ENCODE measurements around the gene CEMIP. TPM values are rescaled to one million over a fixed set of nuclear protein-coding genes. Genes with fewer than 3 reads are reported as not detected.

The CEMIP gene
- total and polyA plus RNA-seq, 2 of the 13 experiments (the other 11 are each of a cell fraction or from before 2014, with no cell fraction given): 4.3 to 28.5 TPM

- TF ChIP-seq DDIT3 (CRISPR knock-in tag; IDR thresholded peaks at IDR 0.05) (no peak), ZNF432 (CRISPR knock-in tag; IDR thresholded peaks at IDR 0.05; ENCODE audit: borderline replicate concordance) (no peak), ZNF547 (CRISPR knock-in tag; IDR thresholded peaks at IDR 0.05) (no peak), ZNF12 (CRISPR knock-in tag; IDR thresholded peaks at IDR 0.05) (0 out of 2 replicates have a peak, but pooled peaks have one; percentile 54), PCBP2 (optimal IDR thresholded peaks at IDR 0.05; ENCODE audit: low read depth, low read length, poor library complexity, severe bottlenecking) (no peak), MLX (CRISPR knock-in tag; IDR thresholded peaks at IDR 0.05) (peak; percentile 46; the same call in 1 of the 2 replicates), NCOA2 (CRISPR knock-in tag; IDR thresholded peaks at IDR 0.05) (peak; percentile 89), ZMYM2 (CRISPR knock-in tag; IDR thresholded peaks at IDR 0.05) (0 out of 2 replicates have a peak, but pooled peaks have one; percentile 62), STAT6 (CRISPR knock-in tag; IDR thresholded peaks at IDR 0.05; ENCODE audit: borderline replicate concordance) (no peak), HOXD1 (CRISPR knock-in tag; IDR thresholded peaks at IDR 0.05) (no peak), ZNF597 (CRISPR knock-in tag; IDR thresholded peaks at IDR 0.05) (no peak), ZNF800 (CRISPR knock-in tag; IDR thresholded peaks at IDR 0.05) (peak; percentile 68), ZNF468 (CRISPR knock-in tag; IDR thresholded peaks at IDR 0.05) (no peak), ZNF331 (CRISPR knock-in tag; IDR thresholded peaks at IDR 0.05) (peak; percentile 83), FOXP4 (CRISPR knock-in tag; IDR thresholded peaks at IDR 0.05) (peak; percentile 94), RFXAP (CRISPR knock-in tag; IDR thresholded peaks at IDR 0.05; ENCODE audit: borderline replicate concordance) (0 out of 2 replicates have a peak, but pooled peaks have one; percentile 41), ZNF33B (CRISPR knock-in tag; IDR thresholded peaks at IDR 0.05) (no peak), MNT (IDR thresholded peaks at IDR 0.05) (no peak)
Measured at GRCh38 chr15:80856809-80857377, 77.7 kb downstream of the CEMIP start (continued).
